GM20000 (cell line): ENCODE data around the gene DCP1A.
"Not testable (repeated sequence)": the region's sequence is repeated elsewhere in the genome, so short reads cannot be mapped to it uniquely, and the experiment has no call there.

Experiments used
- DNase-seq: peaks from one replicate; pipeline ENCODE4 v3.0.0; 2012; ENCODE audit warnings: low spot score
- TF ChIP-seq, protein P1 (sequence below): IDR thresholded peaks from 2 replicates; pipeline ENCODE4 v1.5.1; 2012; ENCODE audit warnings: mild to moderate bottlenecking, control low read depth; ENCODE audit errors: extremely low read depth, missing control alignments

DCP1A gene

DNA sequence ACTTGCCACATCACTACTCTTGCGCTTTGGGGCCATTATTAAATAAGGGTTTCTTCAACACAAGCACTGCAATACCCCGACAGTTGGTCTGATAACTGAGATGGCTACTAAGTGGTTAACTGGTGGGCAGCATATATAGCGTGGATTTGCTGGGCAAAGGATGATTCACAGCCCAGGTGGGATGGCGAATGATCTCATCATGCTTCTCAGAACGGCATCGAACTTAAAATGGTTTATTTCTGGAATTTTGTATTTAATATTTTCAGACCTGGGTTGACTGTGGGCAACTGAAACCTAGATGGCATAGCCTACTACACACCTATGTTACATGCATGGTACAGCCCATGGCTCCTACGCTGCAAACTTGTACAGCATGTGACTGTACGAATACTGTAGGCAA lies 64.8 kb downstream of the DCP1A start:
- TF ChIP-seq, protein P1, sequence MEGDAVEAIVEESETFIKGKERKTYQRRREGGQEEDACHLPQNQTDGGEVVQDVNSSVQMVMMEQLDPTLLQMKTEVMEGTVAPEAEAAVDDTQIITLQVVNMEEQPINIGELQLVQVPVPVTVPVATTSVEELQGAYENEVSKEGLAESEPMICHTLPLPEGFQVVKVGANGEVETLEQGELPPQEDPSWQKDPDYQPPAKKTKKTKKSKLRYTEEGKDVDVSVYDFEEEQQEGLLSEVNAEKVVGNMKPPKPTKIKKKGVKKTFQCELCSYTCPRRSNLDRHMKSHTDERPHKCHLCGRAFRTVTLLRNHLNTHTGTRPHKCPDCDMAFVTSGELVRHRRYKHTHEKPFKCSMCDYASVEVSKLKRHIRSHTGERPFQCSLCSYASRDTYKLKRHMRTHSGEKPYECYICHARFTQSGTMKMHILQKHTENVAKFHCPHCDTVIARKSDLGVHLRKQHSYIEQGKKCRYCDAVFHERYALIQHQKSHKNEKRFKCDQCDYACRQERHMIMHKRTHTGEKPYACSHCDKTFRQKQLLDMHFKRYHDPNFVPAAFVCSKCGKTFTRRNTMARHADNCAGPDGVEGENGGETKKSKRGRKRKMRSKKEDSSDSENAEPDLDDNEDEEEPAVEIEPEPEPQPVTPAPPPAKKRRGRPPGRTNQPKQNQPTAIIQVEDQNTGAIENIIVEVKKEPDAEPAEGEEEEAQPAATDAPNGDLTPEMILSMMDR = no peak
- DNase-seq = no peak

DNA sequence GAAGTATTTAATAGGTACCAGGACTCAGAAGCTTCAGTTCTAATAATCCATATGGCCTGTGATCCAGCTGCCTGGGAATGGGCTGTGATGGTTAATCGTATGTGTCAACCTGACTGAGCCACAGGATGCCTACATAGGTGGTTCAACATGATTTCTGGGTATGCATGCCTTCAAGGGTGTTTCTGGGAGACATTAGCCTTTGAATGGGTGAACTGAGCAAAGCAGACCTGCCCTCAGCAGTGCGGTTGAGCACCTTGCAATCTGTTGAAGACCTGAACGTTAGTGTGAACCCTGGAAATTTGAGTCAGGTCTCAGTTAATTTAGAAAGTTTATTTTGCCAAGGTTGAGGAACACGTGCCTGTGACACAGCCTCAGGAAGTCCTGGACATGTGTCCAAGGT lies 68.7 kb downstream of the DCP1A start:
- DNase-seq = no peak
- TF ChIP-seq, protein P1 = no peak

DNA sequence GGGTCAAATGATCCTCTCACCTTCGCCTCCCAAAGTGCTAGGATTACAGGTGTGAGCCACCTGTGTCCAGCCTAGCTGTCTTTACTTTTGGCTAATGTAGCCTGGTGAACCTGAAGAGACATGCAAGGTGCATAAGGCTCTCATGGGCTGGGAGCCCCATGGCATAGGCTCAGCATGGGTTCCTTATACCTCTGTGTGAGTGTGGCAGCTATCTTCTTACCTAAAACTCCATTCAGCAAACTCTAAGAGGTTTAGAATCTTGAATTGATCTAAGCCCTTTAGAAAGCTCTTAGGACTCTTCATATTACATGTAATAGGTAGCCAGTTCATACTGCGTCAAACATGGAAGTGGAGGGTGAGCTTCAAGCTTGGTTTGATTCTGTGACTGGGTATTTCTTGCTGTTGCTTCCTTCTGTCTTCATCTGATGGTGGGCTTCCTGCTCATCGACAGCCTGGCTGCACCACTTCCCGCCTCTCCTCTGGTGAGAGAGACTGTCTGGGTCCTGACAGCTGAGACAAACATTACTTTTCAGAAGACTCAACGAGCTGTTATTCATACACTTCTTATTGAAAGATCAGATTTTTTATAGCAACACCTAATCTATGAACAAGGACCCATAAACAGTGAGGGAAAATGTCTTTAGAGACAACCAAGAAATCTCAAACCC lies 72.3 kb downstream of the DCP1A start:
- TF ChIP-seq, protein P1 = no peak
- no peak for DNase-seq

DNA sequence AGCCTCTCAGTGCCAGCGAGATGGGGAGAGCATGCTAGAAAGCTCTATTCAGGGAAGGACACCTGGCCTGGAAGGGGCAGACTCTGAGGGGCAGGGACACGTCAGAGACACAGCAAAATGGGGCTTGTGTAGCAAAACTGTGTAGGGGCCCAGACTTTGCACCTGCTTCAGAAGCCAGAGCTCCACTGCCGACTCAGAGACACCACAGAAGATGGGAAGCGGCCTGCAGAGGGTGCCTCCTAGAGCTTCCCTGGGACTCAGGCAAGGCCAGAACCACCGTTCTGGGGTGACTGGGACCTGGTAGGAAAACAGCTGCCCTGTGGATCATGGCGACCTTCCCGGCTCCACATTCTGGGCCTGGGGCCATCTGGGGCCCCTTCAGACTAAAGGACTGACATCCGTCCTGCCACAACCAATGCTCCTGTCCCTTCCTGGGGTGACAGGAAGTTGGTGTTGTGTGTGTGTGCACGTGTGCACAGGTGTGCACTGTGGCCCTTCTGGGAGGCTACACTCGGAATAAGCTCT lies 74.1 kb downstream of the DCP1A start:
- no peak for DNase-seq
- TF ChIP-seq, protein P1 = no peak

DNA sequence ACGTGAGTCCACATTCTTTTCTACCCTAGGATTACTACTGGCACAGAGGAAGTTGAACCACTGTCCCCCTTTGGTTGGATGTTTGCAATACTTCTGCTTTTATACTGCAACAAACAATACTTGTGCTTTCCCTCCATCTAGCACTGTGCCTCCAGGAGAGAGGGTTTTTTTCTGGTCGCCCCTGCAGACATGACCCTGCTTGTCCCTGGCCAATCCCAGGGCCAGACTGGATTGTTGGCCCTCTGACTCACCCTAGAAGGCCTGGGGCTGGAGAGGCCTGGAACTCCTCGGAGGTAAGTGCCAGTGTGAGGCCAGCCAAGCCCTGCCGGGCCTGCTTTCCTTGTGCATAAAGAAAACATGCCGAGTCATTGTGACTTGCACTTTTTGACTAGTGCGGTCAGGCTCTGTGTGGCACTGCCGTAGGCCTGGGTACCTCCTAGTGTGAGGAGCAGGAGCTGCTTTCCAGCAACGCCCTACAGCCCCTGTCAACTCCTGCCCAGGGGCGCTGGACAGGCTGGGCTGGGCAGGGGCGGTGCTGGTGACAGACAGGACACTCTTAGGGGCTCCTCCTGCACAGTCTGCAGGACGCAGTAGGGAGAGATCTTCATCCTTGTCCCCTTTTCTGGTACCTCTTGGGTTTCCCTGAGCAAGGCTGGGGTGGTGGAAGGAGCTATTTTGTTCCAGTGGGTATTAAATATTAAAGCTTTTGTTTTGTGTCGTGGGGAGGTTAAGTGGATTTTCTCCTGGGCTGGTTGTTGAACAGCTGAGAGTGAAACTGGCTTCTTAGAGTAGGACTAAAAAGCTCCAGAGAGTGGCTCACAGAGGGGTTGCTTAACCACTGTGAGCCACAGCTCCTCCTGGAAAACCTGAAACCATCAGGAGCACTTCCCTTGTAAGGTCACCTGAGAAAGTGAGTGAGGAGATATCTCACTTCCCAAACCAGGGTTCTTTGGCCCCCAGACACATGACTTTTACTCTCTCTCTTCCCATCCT lies 77.2 kb downstream of the DCP1A start:
- TF ChIP-seq, protein P1 = no peak
- DNase-seq = no peak

DNA sequence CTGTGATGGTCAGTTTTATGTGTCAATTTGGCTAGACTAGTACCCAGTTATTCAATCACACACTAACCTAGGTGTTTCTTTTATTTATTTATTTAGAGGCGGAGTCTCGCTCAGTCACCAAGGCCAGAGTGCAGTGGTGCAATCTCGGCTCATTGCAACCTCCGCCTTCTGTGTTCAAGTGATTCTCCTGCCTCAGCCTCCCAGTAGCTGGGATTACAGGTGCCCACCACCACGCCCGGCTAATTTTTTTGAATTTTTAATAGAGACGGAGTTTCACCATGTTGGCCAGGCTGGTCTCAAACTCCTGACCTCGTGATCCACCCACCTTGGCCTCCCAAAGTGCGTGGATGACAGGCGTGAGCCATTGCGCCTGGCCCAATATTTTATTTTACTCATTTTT lies 78.2 kb downstream of the DCP1A start:
- DNase-seq = not testable (repeated sequence)

DNA sequence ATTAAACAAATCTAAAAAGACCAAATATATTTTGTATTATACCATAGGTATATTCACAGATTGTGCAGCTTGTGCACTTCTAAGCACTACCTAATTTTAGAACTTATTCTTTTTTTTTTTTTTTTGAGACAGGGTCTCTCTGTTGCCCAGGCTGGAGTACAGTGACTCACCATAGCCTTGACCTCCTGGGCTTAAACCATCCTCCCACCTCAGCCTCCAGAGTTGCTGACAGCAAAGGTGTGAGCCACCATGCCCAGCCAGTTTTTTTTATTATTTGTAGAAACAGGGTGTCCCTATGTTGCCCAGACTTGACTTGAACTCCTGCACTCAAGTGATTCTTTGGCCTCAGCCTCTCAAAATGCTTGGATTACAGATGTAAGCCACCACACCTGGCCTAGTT lies 79.6 kb downstream of the DCP1A start:
- DNase-seq = no peak
- TF ChIP-seq, protein P1 = no peak
